CD1c-positive myeloid dendritic cell (primary cell): ENCODE measurements around the gene RAPGEF1.

Experiments
- DNase-seq: peaks from one replicate; pipeline ENCODE4 v3.0.0-alpha.2; 2016; ENCODE audit errors: extremely low spot score

The RAPGEF1 gene

GRCh38 chr9:131589124-131589711, 150.7 kb downstream of the RAPGEF1 start:
- no peak for DNase-seq

DNA sequence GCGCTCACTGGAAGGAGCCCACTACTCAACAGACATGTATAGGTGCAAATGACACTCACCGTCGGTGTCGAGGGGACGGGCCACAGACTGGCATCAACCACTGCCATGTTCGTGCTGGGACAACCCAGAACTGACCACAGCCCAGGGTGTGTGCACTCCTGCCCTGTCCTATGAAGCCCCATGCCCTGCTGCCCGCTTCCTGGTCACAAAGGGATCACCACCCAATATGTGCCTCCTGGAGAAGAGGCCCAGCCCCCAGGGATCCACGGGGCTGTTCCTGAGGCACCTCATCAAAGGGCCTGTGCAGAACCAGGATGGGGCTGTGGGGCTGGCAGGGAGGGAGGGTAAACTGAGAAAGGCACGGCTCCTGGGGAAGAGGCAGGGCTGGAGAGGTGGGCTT, 151.5 kb downstream of the RAPGEF1 start:
- no peak for DNase-seq

DNA sequence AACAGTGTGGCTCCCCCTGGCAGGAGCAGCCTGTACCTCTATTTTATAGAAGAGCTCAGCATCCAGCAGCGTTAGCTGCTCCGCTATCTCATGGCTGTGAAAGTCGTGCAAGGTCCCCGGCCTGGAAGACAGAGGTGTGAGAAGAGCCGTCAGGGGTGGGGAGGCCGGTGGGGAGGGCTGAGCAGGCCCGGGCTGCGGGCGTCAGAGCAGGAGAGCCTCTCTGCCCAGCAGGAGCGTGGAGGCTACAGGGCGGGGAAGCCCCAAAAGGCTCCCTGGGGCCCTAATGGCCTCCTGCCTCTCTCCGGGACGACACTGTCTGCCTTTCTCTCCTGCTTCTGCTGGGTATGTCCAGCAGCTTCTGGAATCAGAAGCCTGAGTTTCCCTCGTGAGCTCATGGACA, 152.0 kb downstream of the RAPGEF1 start:
- no peak for DNase-seq

DNA sequence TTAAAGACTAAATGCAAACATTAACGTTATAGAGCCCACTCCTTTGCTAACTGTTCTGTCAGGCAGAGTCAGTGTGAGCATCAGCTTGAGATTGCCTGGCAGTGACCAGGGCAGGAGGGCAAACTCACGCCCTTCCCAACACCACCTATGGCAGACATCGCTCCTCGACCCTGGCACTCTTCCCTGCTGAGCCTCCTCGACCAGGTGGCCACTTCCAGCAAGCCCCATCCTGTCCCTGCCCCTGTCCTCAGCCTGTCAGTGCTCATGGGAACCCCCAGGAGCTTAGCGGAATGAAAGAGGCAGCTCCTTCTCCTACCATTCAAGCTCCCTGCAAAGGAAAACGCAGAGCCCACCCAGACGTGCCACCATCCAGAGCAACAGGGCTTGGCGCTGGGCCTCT, 152.5 kb downstream of the RAPGEF1 start:
- DNase-seq: no peak

GRCh38 chr9:131585375-131585774, 154.5 kb downstream of the RAPGEF1 start:
- peak; percentile 49 for DNase-seq

DNA sequence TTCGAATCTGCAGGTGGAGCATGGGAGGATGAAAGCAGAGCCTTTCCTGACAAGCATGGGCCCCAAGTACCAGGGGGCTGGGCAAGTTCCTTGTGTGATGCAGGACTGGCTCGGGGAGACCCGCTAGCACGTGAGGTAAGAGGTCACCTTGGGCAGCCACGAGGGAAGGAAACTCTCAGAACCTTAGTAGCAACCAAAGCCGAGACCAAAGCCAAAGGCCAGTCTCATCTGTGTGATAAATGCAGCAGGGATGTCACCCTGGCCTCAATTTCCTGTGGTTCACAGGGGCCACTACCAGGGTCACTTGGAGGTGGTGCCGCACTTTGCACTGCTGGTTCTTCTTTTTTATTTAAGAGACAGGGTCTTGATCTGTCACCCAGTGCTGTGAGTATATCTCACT, 155.0 kb downstream of the RAPGEF1 start:
- DNase-seq: no peak

DNA sequence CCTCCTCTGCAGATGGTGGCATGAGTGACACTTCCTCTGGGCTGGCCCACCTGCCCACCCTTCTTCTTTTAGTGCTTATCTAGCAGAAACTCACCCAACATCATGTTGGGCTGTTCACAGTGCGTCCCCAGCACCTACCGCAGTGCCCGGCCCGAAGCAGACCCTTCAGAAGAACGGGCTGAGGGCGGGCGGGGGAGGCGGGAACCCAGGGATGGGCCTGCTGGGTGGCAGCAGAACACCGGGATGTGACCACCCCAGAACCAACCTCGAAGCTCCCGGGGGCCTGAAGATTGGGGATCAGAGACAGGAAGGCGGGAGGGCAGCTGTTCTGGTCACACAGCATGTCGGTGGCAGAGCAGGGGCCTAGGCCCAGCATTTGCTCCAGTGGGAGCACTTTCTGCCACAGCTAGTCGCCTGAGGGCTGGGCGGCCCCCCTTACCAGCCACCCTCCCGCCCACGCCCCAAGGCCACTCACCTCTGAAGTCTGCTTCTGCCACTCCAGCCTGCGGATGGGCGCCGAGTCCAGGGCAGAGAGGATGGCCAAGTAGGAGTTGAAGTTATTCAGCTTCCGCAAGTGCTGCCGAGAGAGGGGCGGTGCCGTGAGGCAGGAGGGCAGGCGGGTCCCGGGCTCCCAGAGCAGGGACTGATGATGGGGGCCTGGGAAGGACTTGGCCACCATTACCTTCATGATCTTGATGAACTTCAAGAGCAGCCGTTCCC, 155.9 kb downstream of the RAPGEF1 start:
- no peak for DNase-seq

GRCh38 chr9:131583337-131583645, 156.6 kb downstream of the RAPGEF1 start:
- no peak for DNase-seq

DNA sequence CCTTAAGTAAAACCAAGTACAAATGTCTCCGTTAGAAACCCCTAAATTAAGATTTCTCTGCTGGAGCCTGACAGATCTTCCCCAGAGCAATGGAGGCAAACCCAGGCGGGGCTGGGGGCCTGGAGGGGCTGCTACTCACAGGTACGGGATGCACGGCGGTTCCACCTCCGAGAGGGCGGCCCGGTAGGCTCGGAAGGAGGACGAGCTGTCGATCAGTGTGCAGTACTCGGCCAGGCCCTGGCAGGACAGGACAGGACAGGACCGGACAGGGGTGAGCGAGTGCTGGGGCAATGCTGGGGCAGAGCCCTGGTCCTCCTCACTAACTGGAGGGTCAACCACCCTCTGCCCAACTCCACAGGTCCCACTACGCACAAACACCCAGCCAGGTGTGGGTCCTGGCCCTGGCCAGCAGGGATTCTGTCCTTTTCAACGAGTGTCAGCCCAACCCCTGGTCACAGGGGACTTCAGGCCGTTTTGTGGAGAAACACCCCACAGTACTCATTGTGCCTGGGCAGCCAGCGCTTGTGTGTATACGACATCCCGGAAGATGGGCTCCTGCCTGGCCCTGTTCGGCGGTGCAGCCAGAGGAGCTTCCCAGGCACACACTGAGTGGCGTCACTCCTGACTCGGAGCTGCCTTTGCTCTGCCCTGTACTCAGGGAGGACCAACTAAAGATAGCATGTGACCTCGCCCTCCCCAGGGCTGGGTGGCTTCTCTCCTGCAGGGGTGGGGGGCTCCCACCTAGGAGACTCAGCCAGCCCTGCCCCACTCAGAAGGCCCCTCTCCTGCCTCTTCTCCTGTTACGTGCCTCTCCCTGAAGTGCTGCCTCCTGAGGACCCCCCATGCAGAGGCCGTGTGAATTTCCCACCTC, 157.2 kb downstream of the RAPGEF1 start:
- no peak for DNase-seq

GRCh38 chr9:131582056-131582455, 157.8 kb downstream of the RAPGEF1 start:
- DNase-seq: no peak

DNA sequence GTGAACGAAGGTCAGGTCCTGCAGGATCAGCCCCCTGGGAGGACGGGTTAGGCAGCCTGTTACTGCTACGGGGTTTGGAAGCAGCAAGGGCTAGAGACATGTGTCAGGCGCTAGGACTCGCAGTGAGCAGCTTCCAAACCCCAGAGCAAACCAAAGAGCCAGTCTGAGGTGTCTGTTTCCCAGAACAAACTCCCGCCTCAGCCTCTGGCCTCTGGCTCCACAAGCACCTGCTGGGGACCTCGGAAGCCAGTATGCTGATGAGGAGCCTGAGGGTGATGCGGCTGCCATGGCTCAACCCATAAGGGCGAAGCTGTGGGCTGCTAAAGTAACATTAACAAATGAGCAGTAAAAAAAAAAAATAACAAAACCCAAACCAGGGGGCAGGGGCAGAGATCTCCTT, 159.5 kb downstream of the RAPGEF1 start:
- no peak for DNase-seq

- DNase-seq: no peak
These were observed 160.1 kb downstream of the RAPGEF1 start for GRCh38 chr9:131579789-131580211.

GRCh38 chr9:131578731-131579504, 161.0 kb downstream of the RAPGEF1 start:
- peak; percentile 12 for DNase-seq

DNA sequence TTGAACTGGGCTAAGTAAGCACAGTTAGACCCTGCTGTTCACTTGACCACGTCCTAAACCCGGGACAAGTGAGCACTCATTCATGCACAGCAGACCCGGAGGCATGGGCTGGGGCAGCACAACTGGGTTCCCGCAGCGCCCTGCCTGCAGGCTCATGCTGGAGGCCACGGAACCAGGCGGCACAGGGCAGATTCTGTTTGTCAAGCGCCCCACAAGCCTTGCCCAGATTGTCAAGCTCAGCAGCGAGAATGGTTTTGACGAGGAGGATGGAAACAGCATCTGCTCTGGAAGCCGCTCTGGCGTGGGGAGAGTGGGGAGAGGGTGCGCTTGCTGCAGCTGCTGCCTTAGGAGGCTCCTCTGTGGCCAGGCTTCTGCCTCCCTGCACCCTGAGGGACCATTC, 161.9 kb downstream of the RAPGEF1 start:
- no peak for DNase-seq

DNA sequence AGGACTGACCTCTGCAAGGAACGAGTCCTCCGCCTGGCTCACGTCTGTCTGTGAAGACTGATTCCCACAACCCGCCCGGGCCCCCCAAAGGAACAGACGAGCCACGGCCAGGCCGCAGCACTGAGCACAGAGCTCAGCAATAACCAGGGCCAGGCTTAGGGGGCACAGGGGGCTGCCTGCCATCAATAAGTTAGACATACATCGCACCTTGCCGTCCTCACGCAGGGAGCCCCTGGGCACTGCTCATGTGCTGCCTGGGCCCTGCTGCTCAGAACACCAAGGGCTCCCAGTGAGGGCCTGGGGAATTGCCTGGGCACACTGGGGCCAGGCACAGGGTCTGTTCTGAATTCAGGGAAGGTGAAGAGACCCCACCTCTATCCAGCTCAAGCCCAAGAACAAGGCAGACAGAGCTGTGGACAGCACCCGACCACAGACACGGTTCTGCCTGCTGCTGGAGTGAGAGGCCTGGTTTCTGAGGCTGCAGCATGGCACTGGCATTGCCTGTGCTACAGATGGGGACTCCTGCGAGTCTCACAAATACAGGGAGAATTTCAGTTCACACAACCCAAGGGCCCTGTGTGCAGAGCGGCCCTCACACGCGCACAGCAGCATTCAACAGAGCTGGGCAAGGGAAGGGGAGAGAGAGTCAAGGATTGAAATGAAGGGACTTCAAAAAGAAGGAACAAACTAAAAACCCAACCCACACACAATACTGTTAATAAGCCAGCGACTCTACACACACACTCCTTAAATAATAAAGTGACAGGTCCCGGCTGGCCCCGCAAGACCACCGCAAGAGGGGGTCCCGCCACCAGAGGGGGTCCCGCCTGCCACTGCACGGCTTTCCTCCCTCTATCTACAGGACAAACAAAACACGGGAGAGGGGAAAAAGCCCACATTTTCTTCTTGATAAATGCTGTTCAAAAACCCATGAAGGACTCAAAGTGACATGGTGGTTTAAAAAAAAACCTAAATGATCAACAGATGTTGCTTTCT, 162.6 kb downstream of the RAPGEF1 start:
- no peak for DNase-seq

GRCh38 chr9:131575946-131576853, 163.7 kb downstream of the RAPGEF1 start:
- DNase-seq: no peak

DNA sequence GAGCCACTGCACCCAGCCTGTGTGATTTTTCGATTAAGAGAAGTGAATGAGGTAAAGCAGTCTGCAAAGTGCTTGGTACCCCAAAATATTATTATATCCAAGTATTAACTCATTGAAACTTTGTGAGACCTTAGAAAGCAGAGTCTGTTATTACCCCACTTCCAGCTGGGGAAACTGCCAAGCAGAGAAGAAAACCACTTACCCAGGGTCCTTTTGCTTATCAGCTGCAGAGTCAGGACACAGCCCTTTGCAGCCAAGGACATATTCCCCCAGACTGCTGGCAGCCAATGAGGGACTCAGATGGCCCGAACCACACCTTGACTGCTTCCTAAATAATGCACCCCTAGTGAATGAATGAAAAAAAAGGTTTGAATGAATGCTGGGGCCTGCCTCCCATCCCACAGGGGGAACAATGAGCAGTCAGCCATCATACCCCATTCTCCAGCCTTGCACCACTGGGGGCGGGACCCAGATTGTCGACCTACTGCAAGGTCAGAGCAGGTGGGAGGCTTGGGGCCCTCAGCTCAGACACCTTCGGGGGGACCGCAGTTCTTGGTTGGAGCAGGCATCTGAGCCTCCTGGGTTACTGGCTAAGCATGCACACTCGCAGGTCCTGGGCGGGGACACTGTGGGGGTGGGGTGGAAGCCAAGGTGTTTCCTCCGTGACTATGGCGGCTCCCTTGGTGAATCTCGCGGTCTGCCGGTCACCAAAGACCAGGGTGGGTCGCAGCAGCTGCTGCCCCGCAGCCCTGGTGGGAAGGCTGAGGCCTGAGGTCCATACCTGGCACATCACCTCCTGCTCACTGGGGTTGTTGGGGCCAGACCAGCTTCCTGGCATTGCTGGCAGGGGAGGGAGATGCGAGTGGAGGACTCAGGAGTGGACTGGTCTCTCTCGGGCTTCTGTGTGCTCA, 164.9 kb downstream of the RAPGEF1 start:
- DNase-seq: no peak

DNA sequence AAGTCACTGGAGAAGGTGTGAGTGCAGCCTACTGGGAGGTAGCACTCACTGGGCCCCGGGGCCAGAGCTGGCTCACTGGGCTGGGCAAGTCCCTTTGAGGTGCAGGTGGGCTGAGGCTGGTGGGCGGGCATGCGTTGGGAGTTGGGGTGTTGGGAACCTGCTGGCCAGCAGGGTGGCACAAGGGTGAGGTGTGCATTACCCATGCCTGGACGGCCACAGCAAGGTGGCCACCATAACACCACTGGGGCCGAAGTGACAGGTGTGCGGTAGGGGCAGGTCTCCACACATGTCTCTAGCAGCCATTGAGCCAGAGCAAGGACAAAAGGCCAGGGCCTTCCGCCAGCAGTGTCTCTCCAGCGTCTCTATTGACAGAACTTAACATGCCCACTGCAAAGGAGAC, 172.0 kb downstream of the RAPGEF1 start:
- DNase-seq: no peak

- no peak for DNase-seq
These were observed 173.7 kb downstream of the RAPGEF1 start for GRCh38 chr9:131566158-131566557.
